OCI-LY7 (cell line): ENCODE results near the gene CEPT1.

Experiments
- CTCF ChIP-seq: fragments of 200-600 bp; sonication (generic); conservative IDR thresholded peaks from 2 replicates; pipeline ENCODE4 v1.5.1; 2014; ENCODE audit warnings: mild to moderate bottlenecking, antibody characterized with exemption, low read length, moderate library complexity, mixed read lengths
- EZH2phosphoT487 ChIP-seq: fragments of 200-600 bp; sonication (generic); IDR thresholded peaks from 2 replicates; pipeline ENCODE4 v1.6.1; 2018; ENCODE audit warnings: low read depth, borderline replicate concordance, mild to moderate bottlenecking, mixed run types, antibody characterized with exemption, low read length, moderate library complexity, mixed read lengths

- TF ChIP-seq CTCF (no peak), EZH2phosphoT487 (no peak)
Observed at GRCh38 chr1:111205714-111206050, 65.7 kb downstream of the CEPT1 start.
